Hepatocyte (in vitro differentiated cells): ENCODE data around the gene MYO1E. TPM values are rescaled to one million over a fixed set of nuclear protein-coding genes. Genes with fewer than 3 reads are reported as not detected.

Experiments
- DNase-seq: peaks from one replicate; pipeline ENCODE4 v3.0.0-alpha.2; 2016; ENCODE audit warnings: low spot score
- H2AFZ ChIP-seq: fragments of 200-600 bp; sonication (generic); 2 replicates; pipeline ENCODE4 v1.6.0; 2016; ENCODE audit warnings: antibody characterized with exemption, mild to moderate bottlenecking
- H3K27ac ChIP-seq: fragments of 200-600 bp; sonication (generic); 2 replicates; pipeline ENCODE4 v1.5.1; 2016; ENCODE audit warnings: mild to moderate bottlenecking
- H3K27me3 ChIP-seq: fragments of 200-600 bp; sonication (generic); 2 replicates; pipeline ENCODE4 v1.6.1; 2016
- H3K36me3 ChIP-seq: fragments of 200-600 bp; sonication (generic); replicated peaks from 2 replicates; pipeline ENCODE4 v1.5.1; 2016; ENCODE audit warnings: low read depth; ENCODE audit not compliant: insufficient read depth
- H3K4me1 ChIP-seq: fragments of 200-600 bp; sonication (generic); 2 replicates; pipeline ENCODE4 v1.5.1; 2016; ENCODE audit warnings: mild to moderate bottlenecking, moderate library complexity; ENCODE audit not compliant: insufficient read depth
- H3K4me2 ChIP-seq: fragments of 200-600 bp; sonication (generic); 2 replicates; pipeline ENCODE4 v1.6.0; 2016
- H3K4me3 ChIP-seq: fragments of 200-600 bp; sonication (generic); 2 replicates; pipeline ENCODE4 v1.5.1; 2016; ENCODE audit warnings: mild to moderate bottlenecking
- H3K79me2 ChIP-seq: fragments of 200-600 bp; sonication (generic); 2 replicates; pipeline ENCODE4 v1.6.0; 2017; ENCODE audit warnings: mild to moderate bottlenecking
- H3K9me2 ChIP-seq: fragments of 200-600 bp; sonication (generic); replicated peaks from 2 replicates; pipeline ENCODE4 v1.6.0; 2017; ENCODE audit warnings: mild to moderate bottlenecking; ENCODE audit not compliant: insufficient read depth
- H3K9me3 ChIP-seq: fragments of 200-600 bp; sonication (generic); 2 replicates; pipeline ENCODE4 v1.5.1; 2016; ENCODE audit warnings: low read depth, mild to moderate bottlenecking
- H4K20me1 ChIP-seq: fragments of 200-600 bp; sonication (generic); 2 replicates; pipeline ENCODE4 v1.6.0; 2016; ENCODE audit warnings: mild to moderate bottlenecking; ENCODE audit not compliant: insufficient read depth, poor library complexity, severe bottlenecking
- CTCF ChIP-seq: fragments of 200-600 bp; sonication (generic); IDR thresholded peaks from 2 replicates; pipeline ENCODE4 v1.5.1; 2016; ENCODE audit warnings: antibody characterized with exemption, mild to moderate bottlenecking; ENCODE audit not compliant: poor library complexity
- EZH2 ChIP-seq: fragments of 200-600 bp; sonication (generic); IDR thresholded peaks from 2 replicates; pipeline ENCODE4 v1.6.1; 2016; ENCODE audit warnings: antibody characterized with exemption, mild to moderate bottlenecking, borderline replicate concordance
- EZH2phosphoT487 ChIP-seq: fragments of 200-600 bp; sonication (generic); IDR thresholded peaks from one replicate; pipeline ENCODE4 v1.6.1; 2018; ENCODE audit warnings: antibody characterized with exemption, mild to moderate bottlenecking, low read depth, moderate library complexity; ENCODE audit not compliant: unreplicated experiment, severe bottlenecking
- WGBS: methylation state at CpG from one replicate; pipeline ENCODE4 v1.1.6; 2016; ENCODE audit warnings: low lambda C conversion rate; ENCODE audit errors: missing lambda C conversion rate; 5-methylcytosine and 5-hydroxymethylcytosine counted together
- polyA plus RNA-seq: library from polyadenylated mRNA; unstranded; fragments of >200 nt; fragmentation: Nextera tagmentation; extraction: Ambion mirVana; gene quantifications from 2 replicates; pipeline ENCODE4 v1.2.1, GENCODE V29; 2016
- total RNA-seq: library from RNA; depleted of rRNA; stranded (reverse); fragments of >200 nt; gene quantifications from 2 replicates; pipeline ENCODE4 v1.2.3, GENCODE V29; 2014

MYO1E gene
- total and polyA plus RNA-seq, 2 experiments from 2014 or later: 107 to 111 TPM

DNA sequence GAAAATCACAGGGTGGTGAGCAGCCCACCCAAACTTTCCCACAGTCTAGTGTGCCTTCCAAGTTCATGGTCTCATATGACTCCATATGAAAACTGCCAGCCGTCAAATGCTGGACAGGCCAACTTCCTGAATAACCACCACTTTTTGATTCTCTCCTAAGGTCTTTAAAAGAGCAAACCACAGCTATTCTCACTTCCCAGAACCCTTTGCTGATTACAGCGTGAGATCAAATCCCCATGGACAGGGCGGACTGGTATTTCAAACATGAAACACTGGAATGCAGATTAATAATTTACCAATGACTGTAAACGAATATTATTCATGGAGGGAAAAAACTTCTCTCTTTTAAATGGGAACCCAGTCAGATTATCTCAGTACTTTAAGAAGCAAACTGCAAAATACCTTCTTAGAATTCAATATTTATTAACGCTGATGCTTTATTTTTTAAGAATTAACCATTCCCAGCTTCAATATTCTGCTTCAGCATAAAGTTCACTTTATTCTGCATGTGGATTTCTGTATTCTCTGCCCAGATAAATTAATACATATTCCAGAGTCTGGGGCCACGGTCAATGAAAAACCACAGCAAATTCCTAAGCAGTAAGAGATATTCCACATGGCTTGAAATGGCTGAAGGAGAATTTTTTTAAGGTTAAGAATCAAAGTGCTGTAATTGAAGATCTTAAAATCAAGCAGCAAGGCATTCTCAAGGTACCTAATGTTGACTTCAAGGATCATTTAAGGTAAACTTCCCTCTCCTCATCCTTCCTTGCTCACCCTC is 42.9 kb downstream of the MYO1E start:
- no peaks in the 10 kb centered on the region for H3K9me3 ChIP-seq
- H3K27ac ChIP-seq: peak overlapping the region; percentile 47
- H2AFZ ChIP-seq: no peak overlapping the region
- no peaks in the 10 kb centered on the region for H3K27me3 ChIP-seq
- H3K36me3 ChIP-seq: no peaks in the 10 kb centered on the region
- peaks cover 72% of the 10 kb centered on the region for H3K79me2 ChIP-seq
- H3K4me3 ChIP-seq: no peak overlapping the region
- H3K4me2 ChIP-seq: peak overlapping the region; percentile 20
- no peaks in the 10 kb centered on the region for H3K9me2 ChIP-seq
- no peaks in the 10 kb centered on the region for H4K20me1 ChIP-seq
- DNase-seq: peak; percentile 42
- WGBS: 56% methylated on average over 6 of the region's 6 CpGs
- peaks cover 12% of the 10 kb centered on the region for H3K4me1 ChIP-seq
- TF ChIP-seq EZH2: no peak
- TF ChIP-seq CTCF: no peak

- 90% methylated on average over 4 of the region's 4 CpGs for WGBS
- Histone ChIP-seq H3K79me2 (peaks cover 68% of the 10 kb centered on the region), H3K27me3 (no peaks in the 10 kb centered on the region), H4K20me1 (no peaks in the 10 kb centered on the region), H2AFZ (no peak overlapping the region), H3K4me1 (peaks cover 12% of the 10 kb centered on the region), H3K36me3 (no peaks in the 10 kb centered on the region), H3K9me3 (no peaks in the 10 kb centered on the region), H3K9me2 (no peaks in the 10 kb centered on the region), H3K4me3 (no peak overlapping the region), H3K4me2 (no peak overlapping the region), H3K27ac (peak overlapping the region; percentile 47)
- no peak for DNase-seq
- TF ChIP-seq CTCF (no peak), EZH2 (no peak), EZH2phosphoT487 (no peak)
Measured at GRCh38 chr15:59329091-59329490, 43.6 kb downstream of the MYO1E start.

GRCh38 chr15:59327942-59328341 is 44.7 kb downstream of the MYO1E start:
- H3K9me3 ChIP-seq: no peaks in the 10 kb centered on the region
- TF ChIP-seq EZH2phosphoT487 (no peak), CTCF (no peak), EZH2 (no peak)
- H3K79me2 ChIP-seq: peaks cover 56% of the 10 kb centered on the region
- no peaks in the 10 kb centered on the region for H3K9me2 ChIP-seq
- H3K27ac ChIP-seq: no peak overlapping the region
- WGBS: 92% methylated on average over 3 of the region's 3 CpGs
- no peaks in the 10 kb centered on the region for H3K36me3 ChIP-seq
- no peak overlapping the region for H3K4me3 ChIP-seq
- H3K4me1 ChIP-seq: peaks cover 12% of the 10 kb centered on the region
- DNase-seq: no peak
- H2AFZ ChIP-seq: no peak overlapping the region
- no peaks in the 10 kb centered on the region for H3K27me3 ChIP-seq
- no peak overlapping the region for H3K4me2 ChIP-seq
- no peaks in the 10 kb centered on the region for H4K20me1 ChIP-seq
